NCI-H2107 treated with DMSO at 0.1 percent for 48 hours (cell line): Measurements from ENCODE around the gene CDKL4.
"Not testable (repeated sequence)": the region's sequence is repeated elsewhere in the genome, so short reads cannot be mapped to it uniquely, and the experiment has no call there.

ENCODE experiments used
- DNase-seq: peaks from one replicate; lab custom pipeline; 2025; ENCODE audit not compliant: unreplicated experiment; lab: John Stamatoyannopoulos, UW

CDKL4 gene

GRCh38 chr2:39144416-39144815, 99.4 kb downstream of the CDKL4 start:
- DNase-seq = no peak

- no peak for DNase-seq
Measured at GRCh38 chr2:39142904-39143605, 100.7 kb downstream of the CDKL4 start.

- no peak for DNase-seq
Measured at GRCh38 chr2:39141334-39142271, 102.2 kb downstream of the CDKL4 start.

GRCh38 chr2:39140948-39141333, 102.8 kb downstream of the CDKL4 start:
- not testable (repeated sequence) for DNase-seq

- DNase-seq = no peak
Measured at GRCh38 chr2:39140322-39140847, 103.4 kb downstream of the CDKL4 start.

GRCh38 chr2:39139511-39140237, 104.1 kb downstream of the CDKL4 start:
- no peak for DNase-seq

GRCh38 chr2:39138837-39139211, 104.9 kb downstream of the CDKL4 start:
- no peak for DNase-seq

- DNase-seq = not testable (repeated sequence)
Measured at GRCh38 chr2:39138187-39138836, 105.5 kb downstream of the CDKL4 start.

- no peak for DNase-seq
Measured at GRCh38 chr2:39136799-39137198, 107.0 kb downstream of the CDKL4 start.

- no peak for DNase-seq
Measured at GRCh38 chr2:39135690-39136259, 108.0 kb downstream of the CDKL4 start.

GRCh38 chr2:39133215-39133851, 110.4 kb downstream of the CDKL4 start:
- no peak for DNase-seq

- DNase-seq = no peak
Measured at GRCh38 chr2:39128919-39129391, 114.8 kb downstream of the CDKL4 start.

- no peak for DNase-seq
Measured at GRCh38 chr2:39127973-39128372, 115.8 kb downstream of the CDKL4 start.
